K562 (cell line): Measurements from ENCODE around the gene EXT2. TPM values are rescaled to one million over a fixed set of nuclear protein-coding genes. Genes with fewer than 3 reads are reported as not detected.

Experiments used
- ATAC-seq: fragments of 200-7000 bp; cut with Tn5 transposase; 3 replicates; pipeline ENCODE4 v1.9.1; 2020; ENCODE audit warnings: moderate library complexity
- BruUV-seq: library from RNA; stranded (reverse); fragments of 400-500 nt; replicated peaks from 2 replicates; lab custom pipeline; 2021; lab: Mats Ljungman, UMichigan
- CTCF ChIA-PET: fragments of 300-600 bp; formaldehyde crosslinking; extraction: SDS; loops from one replicate; lab custom pipeline; 2021; ENCODE audit warnings: low intra/inter-chr PET ratio; lab: Yijun Ruan, JAX
- POLR2A ChIA-PET: fragments of 300-600, 350-650 bp; sonication (Branson Sonifier 250); formaldehyde crosslinking; extraction: SDS; loops from one replicate; lab custom pipeline; 2021; ENCODE audit warnings: antibody characterized with exemption, inconsistent platforms; lab: Yijun Ruan, JAX
- DNase-seq, 4 experiments: peaks; one replicate each; pipeline versions ENCODE4 v3.0.0 to v3.0.0-alpha.2; 2011 to 2018; ENCODE audit warnings: low spot score in 3 of 4, mixed read lengths in 3 of 4; ENCODE audit errors: extremely low read depth in 1 of 4
- FAIRE-seq: peaks from 2 replicates; lab custom pipeline; 2011; peaks lifted over from hg19 to GRCh38; lab: Jason Lieb, UNC
- H2AFZ ChIP-seq: 2 replicates; pipeline ENCODE4 v1.6.0; 2011; ENCODE audit warnings: low read depth, low read length, control low read depth, inconsistent platforms
- H3K27ac ChIP-seq: fragments of 200-600 bp; 3 replicates; pipeline ENCODE4 v1.8.0; 2011; ENCODE audit warnings: low read depth, mild to moderate bottlenecking, control low read depth, inconsistent platforms, low read length, moderate library complexity, mixed read lengths; ENCODE audit errors: extremely low read depth
- H3K27me3 ChIP-seq, 2 experiments: fragments of 300-600 bp in 1 of 2; 2 replicates in 1 of 2; 3 replicates in 1 of 2; pipeline versions ENCODE4 v1.6.0 to v1.8.0; 2011; ENCODE audit warnings: inconsistent platforms in 2 of 2, low read length in 2 of 2, mild to moderate bottlenecking in 1 of 2, mixed read lengths in 1 of 2, moderate library complexity in 1 of 2; ENCODE audit not compliant: control insufficient read depth in 2 of 2, insufficient read depth in 2 of 2
- H3K36me3 ChIP-seq: fragments of 300-600 bp; 3 replicates; pipeline ENCODE4 v1.8.0; 2011; ENCODE audit warnings: mild to moderate bottlenecking, low read length, inconsistent platforms; ENCODE audit not compliant: control insufficient read depth, insufficient read depth
- H3K4me1 ChIP-seq, 2 experiments: fragments of 200-600 bp in 1 of 2; replicated peaks in 1 of 2; 2 replicates in 1 of 2; 3 replicates in 1 of 2; pipeline versions ENCODE4 v1.5.1 to v1.8.0; 2011; ENCODE audit warnings: inconsistent platforms in 2 of 2, low read length in 2 of 2, mild to moderate bottlenecking in 1 of 2, mixed read lengths in 1 of 2, moderate library complexity in 1 of 2; ENCODE audit not compliant: control insufficient read depth in 2 of 2, insufficient read depth in 2 of 2
- H3K4me2 ChIP-seq: 2 replicates; pipeline ENCODE4 v1.6.1; 2011; ENCODE audit warnings: low read length, control low read depth, inconsistent platforms, mixed read lengths; ENCODE audit not compliant: insufficient read depth
- H3K4me3 ChIP-seq: fragments of 200-600 bp; sonication (generic), shearing (Covaris generic); 2 replicates; pipeline ENCODE4 v1.5.1; 2016; ENCODE audit warnings: control low read depth, inconsistent platforms
- H3K79me2 ChIP-seq: fragments of 200-600 bp; 3 replicates; pipeline ENCODE4 v1.8.0; 2011; ENCODE audit warnings: low read length, inconsistent platforms; ENCODE audit not compliant: control insufficient read depth, insufficient read depth
- H3K9ac ChIP-seq, 2 experiments: 2 replicates each; pipeline versions ENCODE4 v1.6.0 to v1.6.1; 2011; ENCODE audit warnings: low read depth in 2 of 2, low read length in 2 of 2, control low read depth in 1 of 2, inconsistent platforms in 1 of 2, mild to moderate bottlenecking in 1 of 2, mixed read lengths in 1 of 2; ENCODE audit not compliant: insufficient read depth in 1 of 2
- H3K9me1 ChIP-seq: one replicate; pipeline ENCODE4 v1.6.0; 2011; ENCODE audit warnings: inconsistent platforms, mild to moderate bottlenecking, low read length, moderate library complexity; ENCODE audit not compliant: control insufficient read depth, insufficient read depth
- H3K9me3 ChIP-seq: replicated peaks from 2 replicates; pipeline ENCODE4 v1.5.1; 2011; ENCODE audit warnings: low read depth, low read length, inconsistent platforms; ENCODE audit not compliant: control insufficient read depth, insufficient read depth
- H4K20me1 ChIP-seq: replicated peaks from 2 replicates; pipeline ENCODE4 v1.6.1; 2011; ENCODE audit warnings: low read length, inconsistent platforms, mixed read lengths; ENCODE audit not compliant: control insufficient read depth, insufficient read depth
- CBX3 ChIP-seq, 2 experiments: IDR thresholded peaks; 1 replicate in 1 of 2; 2 replicates in 1 of 2; pipeline ENCODE4 v1.6.1; 2012; ENCODE audit warnings: inconsistent platforms in 2 of 2, low read length in 2 of 2, borderline replicate concordance in 1 of 2, control low read depth in 1 of 2
- CBX5 ChIP-seq: IDR thresholded peaks from 2 replicates; pipeline ENCODE4 v1.6.1; 2014; ENCODE audit warnings: low read depth, borderline replicate concordance
- CREB5 ChIP-seq: fragments of 250-450 bp; sonication (Bioruptor Pico); IDR thresholded peaks from 2 replicates; pipeline ENCODE4 v1.5.0; 2020; ENCODE audit warnings: mild to moderate bottlenecking
- CREM ChIP-seq: IDR thresholded peaks from 2 replicates; pipeline ENCODE4 v1.6.1; 2014; ENCODE audit warnings: antibody characterized with exemption, low read depth
- FOXO4 ChIP-seq: fragments of 450-650 bp; formaldehyde crosslinking; IDR thresholded peaks from 2 replicates; pipeline ENCODE4 v1.4.0; 2020; ENCODE audit warnings: mild to moderate bottlenecking, moderate library complexity
- IFI16 ChIP-seq: fragments of 250-450 bp; sonication (Bioruptor Pico); IDR thresholded peaks from 2 replicates; pipeline ENCODE4 v2.1.2; 2022; ENCODE audit warnings: mild to moderate bottlenecking, inconsistent platforms
- MAFF ChIP-seq: IDR thresholded peaks from 2 replicates; pipeline ENCODE4 v1.6.1; 2012; ENCODE audit warnings: low read length, improper control_type of control experiment
- NR1H2 ChIP-seq: sonication (generic); formaldehyde crosslinking; IDR thresholded peaks from 2 replicates; pipeline ENCODE4 v1.4.0; 2020; ENCODE audit warnings: mild to moderate bottlenecking, missing genetic modification reagents
- TCFL5 ChIP-seq: fragments of 250-450 bp; sonication (Bioruptor Pico); conservative IDR thresholded peaks from 2 replicates; pipeline ENCODE4 v1.6.1; 2021; ENCODE audit warnings: mild to moderate bottlenecking, moderate library complexity, matching md5 sums
- TFAP4 ChIP-seq: sonication (generic); formaldehyde crosslinking; IDR thresholded peaks from 2 replicates; pipeline ENCODE4 v1.8.0; 2022; ENCODE audit warnings: missing genetic modification reagents, mild to moderate bottlenecking, moderate library complexity, borderline replicate concordance
- TRIM24 ChIP-seq, 2 experiments: fragments of 450-650 bp; IDR thresholded peaks; 2 replicates each; pipeline ENCODE4 v1.6.1; 2016
- TRIM28 ChIP-seq: fragments of 450-650 bp; IDR thresholded peaks from 2 replicates; pipeline ENCODE4 v1.6.1; 2017
- XRCC3 ChIP-seq: fragments of 450-650 bp; IDR thresholded peaks from 2 replicates; pipeline ENCODE4 v1.6.1; 2017; ENCODE audit warnings: mild to moderate bottlenecking, moderate library complexity
- ZBTB34 ChIP-seq: fragments of 250-450 bp; sonication (Bioruptor Pico); IDR thresholded peaks from 2 replicates; pipeline ENCODE4 v1.8.0; 2021; ENCODE audit warnings: mild to moderate bottlenecking, moderate library complexity
- ZBTB5 ChIP-seq: fragments of 450-650 bp; IDR thresholded peaks from 2 replicates; pipeline ENCODE4 v1.6.1; 2017; ENCODE audit warnings: antibody characterized with exemption
- ZNF124 ChIP-seq: sonication (generic); formaldehyde crosslinking; IDR thresholded peaks from 2 replicates; pipeline ENCODE4 v1.8.1; 2022; ENCODE audit warnings: missing genetic modification reagents
- ZNF561 ChIP-seq: fragments of 450-650 bp; formaldehyde crosslinking; conservative IDR thresholded peaks from 2 replicates; pipeline ENCODE4 v1.4.0; 2020; ENCODE audit warnings: mild to moderate bottlenecking, moderate library complexity
- WGBS: fragments of 100-300 bp; shearing (Covaris generic); methylation state at CpG from one replicate; pipeline ENCODE4 v1.1.6; 2016; ENCODE audit warnings: low coverage, mixed read lengths; ENCODE audit not compliant: insufficient coverage; ENCODE audit errors: missing lambda C conversion rate; 5-methylcytosine and 5-hydroxymethylcytosine counted together
- in situ Hi-C: fragments of 300-500 bp; cut with MboI; formaldehyde crosslinking; loops from 4 replicates; pipeline ENCODE4 v1.15.0; 2018; ENCODE audit warnings: inconsistent platforms, mixed read lengths
- intact Hi-C: fragments of 100-400 bp; cut with micrococcal nuclease; formaldehyde crosslinking; loops from 2 replicates; pipeline ENCODE4 v1.14.2; 2022
- polyA plus RNA-seq, 8 experiments: library from polyadenylated mRNA; depleted of rRNA in 4 of 8; stranded (reverse) in 5 of 8; unstranded in 3 of 8; fragments of >200 nt; fragmentation: Nextera tagmentation in 2 of 8; fragmentation: Illumina TruSeq in 1 of 8; extraction: Ambion mirVana in 2 of 8; extraction: Trizol in 1 of 8; gene quantifications; 2 replicates each; pipeline versions ENCODE4 v1.2.1 to v1.2.3, GENCODE V29; 2011 to 2014; ENCODE audit warnings: inconsistent platforms in 1 of 8, missing spikeins in 1 of 8
- total RNA-seq, 7 experiments: library from RNA; depleted of rRNA in 6 of 7; stranded (reverse); fragments of >200 nt in 6 of 7; fragmentation: Illumina TruSeq in 2 of 7; extraction: Trizol in 2 of 7; gene quantifications; 2 replicates each; pipeline versions ENCODE4 v1.2.1 to v1.2.3, GENCODE V29; 2011 to 2021; ENCODE audit warnings: low replicate concordance in 1 of 7

EXT2 gene
- total and polyA plus RNA-seq, 9 of the 15 experiments (the other 6 are each of a cell fraction or from before 2014, with no cell fraction given) = 7.5 to 52.1 (median 38.1) TPM

- 14% methylated on average over 1 of the region's 1 CpG for WGBS
- in situ Hi-C loops = no loop called here
- no peak overlapping the region for H2AFZ ChIP-seq
- BruUV-seq = no TSS peak
- POLR2A ChIA-PET = interaction anchor here (0.9 to 2.2 kb wide), 3 partner anchors 10 to 248 kb away, joined by 3 to 11 read pairs (median 3); partner anchors contain the start of gene EXT2
- no peak overlapping the region for H3K27ac ChIP-seq
- no peaks in the 10 kb centered on the region for H3K4me1 ChIP-seq
- H4K20me1 ChIP-seq = no peaks in the 10 kb centered on the region
- no peaks in the 10 kb centered on the region; the same call in 1 of the 2 replicates for H3K9me3 ChIP-seq
- TF ChIP-seq NR1H2 (CRISPR knock-in tag) (no peak), CREM (no peak), XRCC3 (0 out of 2 replicates have a peak, but pooled peaks have one; percentile 27), ZBTB34 (CRISPR knock-in tag) (no peak), ZBTB5 (no peak), CBX3 (IDR thresholded peaks at IDR 0.05; ENCODE audit: borderline replicate concordance in 1 of 2, low read length in 2 of 2) (peak in 1 of 2 experiments; percentile 88; a peak in 2 of 3 replicates), FOXO4 (CRISPR knock-in tag) (no peak), TCFL5 (CRISPR knock-in tag) (no peak), ZNF124 (CRISPR knock-in tag) (no peak), IFI16 (no peak), ZNF561 (no peak), CREB5 (CRISPR knock-in tag) (no peak), CBX5 (peak; percentile 79), TRIM24 (IDR thresholded peaks at IDR 0.05) (peak in 1 of 2 experiments; percentile 28; a peak in 1 of 4 replicates), TFAP4 (CRISPR knock-in tag) (no peak), MAFF (no peak), TRIM28 (peak; percentile 83; the same call in 1 of the 2 replicates)
- H3K27me3 ChIP-seq = no peaks in the 10 kb centered on the region
- no peak for FAIRE-seq
- no peaks in the 10 kb centered on the region for H3K79me2 ChIP-seq
- no peak overlapping the region for H3K9ac ChIP-seq
- intact Hi-C loops = no loop called here
- CTCF ChIA-PET = no interaction called here
- DNase-seq = no peak
- H3K9me1 ChIP-seq = no peaks in the 10 kb centered on the region
- no peak overlapping the region for H3K4me2 ChIP-seq
- H3K36me3 ChIP-seq = no peaks in the 10 kb centered on the region; the same call in 2 of the 3 replicates
- no peak overlapping the region for H3K4me3 ChIP-seq
- ATAC-seq = no peak
Observed at GRCh38 chr11:44085330-44085729, 10.1 kb upstream of the EXT2 start.
